ENCODE data around the gene SLX4IP. TPM values are rescaled to one million over a fixed set of nuclear protein-coding genes. Genes with fewer than 3 reads are reported as not detected.

Gene SLX4IP
- polyA plus RNA-seq, 2 donors = 1.2 to 4.4 TPM

DNA sequence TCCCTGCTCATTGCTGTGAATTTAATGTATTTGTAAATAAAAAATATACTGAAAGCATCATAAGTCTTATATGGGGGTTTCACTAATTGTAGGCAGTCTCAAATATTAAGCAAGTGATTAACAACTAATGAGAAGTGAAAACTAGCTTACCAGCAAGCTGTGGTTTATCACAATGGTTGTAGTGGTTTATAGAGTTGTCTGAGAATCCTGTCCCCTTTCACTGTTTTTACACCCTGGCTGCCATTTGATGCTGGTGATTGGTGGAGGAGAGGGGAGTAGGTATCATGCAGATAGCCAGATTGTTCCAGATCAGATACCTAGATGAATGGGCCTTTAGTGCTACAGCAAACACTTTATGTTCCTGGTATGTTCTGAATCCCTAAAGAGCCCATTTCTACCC is 7.1 kb upstream of the SLX4IP start:
- Histone ChIP-seq H3K27me3 (ENCODE audit: control insufficient read depth in 1 of 2, insufficient read depth in 2 of 2, low read length in 2 of 2) (no peaks in the 10 kb centered on the region), H3K4me1 (ENCODE audit: control insufficient read depth in 2 of 2, insufficient read depth in 2 of 2, low read length in 1 of 2) (peaks cover 0 to 3% of the 10 kb centered on the region in 2 donors), H3K4me3 (ENCODE audit: low read depth in 1 of 2, low read length in 2 of 2) (no peak overlapping the region), H3K27ac (ENCODE audit: low read depth in 2 of 2, low read length in 1 of 2) (no peak overlapping the region), H3K9me3 (ENCODE audit: control insufficient read depth in 2 of 2, insufficient read depth in 1 of 2, low read depth in 1 of 2, low read length in 1 of 2) (no peaks in the 10 kb centered on the region), H3K36me3 (ENCODE audit: control insufficient read depth in 2 of 2, insufficient read depth in 2 of 2, low read length in 1 of 2) (no peaks in the 10 kb centered on the region)

DNA sequence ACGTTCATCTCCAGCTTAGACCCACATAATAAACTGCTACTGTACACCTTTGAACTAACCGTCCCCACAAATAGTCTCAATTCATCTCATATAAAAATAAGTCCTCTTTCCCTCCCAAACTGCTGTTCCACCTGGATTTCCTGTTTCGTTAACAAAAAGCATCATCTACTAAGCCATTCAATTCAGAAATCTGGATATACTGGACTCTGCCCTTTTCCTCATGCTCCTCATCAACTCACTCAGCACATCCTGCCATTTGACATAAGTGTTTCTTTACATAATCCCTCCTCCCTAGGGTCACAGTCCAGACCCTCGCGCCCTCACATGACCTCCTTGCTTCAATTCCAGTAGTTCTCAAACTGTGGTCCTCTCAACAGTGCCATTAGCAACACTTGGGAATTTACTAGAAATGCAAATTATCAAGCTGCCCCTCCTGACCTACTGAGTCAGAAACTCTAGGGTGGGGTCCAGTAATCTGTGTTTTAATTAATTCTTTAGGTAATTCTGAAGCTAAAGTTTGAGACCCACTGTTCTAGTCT is 5.6 kb upstream of the SLX4IP start:
- Histone ChIP-seq H3K27me3 (ENCODE audit: control insufficient read depth in 1 of 2, insufficient read depth in 2 of 2, low read length in 2 of 2) (no peaks in the 10 kb centered on the region), H3K27ac (ENCODE audit: low read depth in 2 of 2, low read length in 1 of 2) (no peak overlapping the region), H3K9me3 (ENCODE audit: control insufficient read depth in 2 of 2, insufficient read depth in 1 of 2, low read depth in 1 of 2, low read length in 1 of 2) (no peaks in the 10 kb centered on the region), H3K4me1 (ENCODE audit: control insufficient read depth in 2 of 2, insufficient read depth in 2 of 2, low read length in 1 of 2) (peaks cover 0 to 3% of the 10 kb centered on the region in 2 donors), H3K36me3 (ENCODE audit: control insufficient read depth in 2 of 2, insufficient read depth in 2 of 2, low read length in 1 of 2) (no peaks in the 10 kb centered on the region), H3K4me3 (ENCODE audit: low read depth in 1 of 2, low read length in 2 of 2) (no peak overlapping the region)
- WGBS, 2 donors = 83 to 87% methylated on average over 5 of the region's 5 CpGs

DNA sequence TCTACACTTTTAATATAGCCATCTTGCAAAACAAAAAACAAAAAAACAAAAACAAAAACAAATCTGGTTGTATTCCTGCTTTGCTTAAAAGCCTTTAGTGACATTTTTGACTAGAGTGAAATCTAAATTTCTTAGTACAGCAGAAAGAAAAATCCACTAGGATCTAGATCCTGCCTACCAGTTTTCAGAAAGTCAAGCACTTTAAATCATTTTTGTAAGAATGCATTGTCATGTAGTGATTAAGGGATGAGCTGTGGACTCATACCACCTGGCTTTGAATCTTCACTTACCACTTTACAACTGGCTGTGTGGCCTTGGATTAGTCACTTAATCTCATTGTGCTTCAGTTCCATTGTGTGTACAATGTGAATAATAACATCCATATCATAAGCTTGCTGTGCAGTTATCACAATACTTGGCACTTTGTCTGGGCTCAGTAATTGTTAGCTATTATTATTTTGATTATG is 5.1 kb upstream of the SLX4IP start:
- Histone ChIP-seq H3K9me3 (ENCODE audit: control insufficient read depth in 2 of 2, insufficient read depth in 1 of 2, low read depth in 1 of 2, low read length in 1 of 2) (no peaks in the 10 kb centered on the region), H3K27ac (ENCODE audit: low read depth in 2 of 2, low read length in 1 of 2) (no peak overlapping the region), H3K4me3 (ENCODE audit: low read depth in 1 of 2, low read length in 2 of 2) (no peak overlapping the region), H3K36me3 (ENCODE audit: control insufficient read depth in 2 of 2, insufficient read depth in 2 of 2, low read length in 1 of 2) (no peaks in the 10 kb centered on the region), H3K4me1 (ENCODE audit: control insufficient read depth in 2 of 2, insufficient read depth in 2 of 2, low read length in 1 of 2) (peaks cover 0 to 3% of the 10 kb centered on the region in 2 donors), H3K27me3 (ENCODE audit: control insufficient read depth in 1 of 2, insufficient read depth in 2 of 2, low read length in 2 of 2) (no peaks in the 10 kb centered on the region)

- Histone ChIP-seq H3K36me3 (ENCODE audit: control insufficient read depth in 2 of 2, insufficient read depth in 2 of 2, low read length in 1 of 2) (no peaks in the 10 kb centered on the region), H3K9me3 (ENCODE audit: control insufficient read depth in 2 of 2, insufficient read depth in 1 of 2, low read depth in 1 of 2, low read length in 1 of 2) (no peaks in the 10 kb centered on the region), H3K4me3 (ENCODE audit: low read depth in 1 of 2, low read length in 2 of 2) (no peak overlapping the region), H3K27ac (ENCODE audit: low read depth in 2 of 2, low read length in 1 of 2) (no peak overlapping the region), H3K4me1 (ENCODE audit: control insufficient read depth in 2 of 2, insufficient read depth in 2 of 2, low read length in 1 of 2) (peaks cover 0 to 3% of the 10 kb centered on the region in 2 donors), H3K27me3 (ENCODE audit: control insufficient read depth in 1 of 2, insufficient read depth in 2 of 2, low read length in 2 of 2) (no peaks in the 10 kb centered on the region)
- WGBS, 2 donors = 86 to 87% methylated on average over 5 of the region's 5 CpGs
Measured at GRCh38 chr20:10430704-10431103, 4.4 kb upstream of the SLX4IP start.

DNA sequence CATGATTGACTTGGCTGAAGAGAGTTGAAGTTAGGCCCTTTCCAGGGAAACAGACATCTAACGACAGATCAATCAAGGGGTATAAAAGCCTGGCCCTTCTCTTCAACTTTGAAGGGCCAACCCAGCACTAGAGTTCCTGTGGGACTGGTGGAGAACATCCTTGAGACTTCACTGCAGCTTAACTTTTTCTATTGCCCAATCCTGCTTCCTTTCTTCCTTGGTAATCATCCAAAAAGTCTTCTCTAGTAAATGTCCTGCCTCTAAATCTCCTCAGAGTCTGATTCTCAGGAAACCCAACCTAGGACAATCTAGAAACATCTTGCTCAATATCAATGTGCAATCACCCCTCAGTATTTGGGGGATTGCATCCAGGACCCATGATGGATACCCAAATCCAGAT is 3.0 kb upstream of the SLX4IP start:
- Histone ChIP-seq H3K27ac (ENCODE audit: low read depth in 2 of 2, low read length in 1 of 2) (no peak overlapping the region), H3K27me3 (ENCODE audit: control insufficient read depth in 1 of 2, insufficient read depth in 2 of 2, low read length in 2 of 2) (no peaks in the 10 kb centered on the region), H3K36me3 (ENCODE audit: control insufficient read depth in 2 of 2, insufficient read depth in 2 of 2, low read length in 1 of 2) (no peaks in the 10 kb centered on the region), H3K9me3 (ENCODE audit: control insufficient read depth in 2 of 2, insufficient read depth in 1 of 2, low read depth in 1 of 2, low read length in 1 of 2) (no peaks in the 10 kb centered on the region), H3K4me1 (ENCODE audit: control insufficient read depth in 2 of 2, insufficient read depth in 2 of 2, low read length in 1 of 2) (peaks cover 0 to 3% of the 10 kb centered on the region in 2 donors), H3K4me3 (ENCODE audit: low read depth in 1 of 2, low read length in 2 of 2) (no peak overlapping the region)
- 78 to 93% methylated on average over 1 of the region's 1 CpG for WGBS, 2 donors

DNA sequence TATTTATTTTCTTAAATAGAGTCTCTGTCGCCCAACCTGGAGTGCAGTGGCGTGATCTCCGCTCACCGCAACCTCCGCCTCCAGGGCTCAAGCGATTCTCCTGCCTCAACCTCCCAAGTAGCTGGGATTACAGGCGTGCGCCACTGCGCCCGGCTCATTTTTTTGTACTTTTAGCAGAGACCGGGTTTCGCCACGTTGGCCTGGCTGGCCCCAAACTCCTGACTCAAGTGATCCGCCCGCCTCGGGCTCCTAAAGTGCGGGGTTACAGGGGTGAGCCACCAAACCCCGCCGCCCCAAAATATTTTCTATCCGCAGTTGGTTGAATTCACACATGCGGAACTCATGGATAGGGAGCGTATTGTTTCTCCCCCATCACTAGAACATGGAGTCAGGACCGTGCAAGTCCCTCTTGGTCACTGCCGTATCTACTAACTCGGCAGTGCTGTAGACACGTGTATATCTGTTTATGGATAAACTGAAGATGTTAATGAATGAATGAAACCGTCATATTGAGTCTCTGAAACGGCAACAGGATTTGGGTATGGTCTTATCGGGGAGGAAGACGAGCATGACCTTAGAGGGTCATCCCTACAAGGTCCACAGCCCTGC is 2.0 kb upstream of the SLX4IP start:
- Histone ChIP-seq H3K36me3 (ENCODE audit: control insufficient read depth in 2 of 2, insufficient read depth in 2 of 2, low read length in 1 of 2) (no peaks in the 10 kb centered on the region), H3K4me1 (ENCODE audit: control insufficient read depth in 2 of 2, insufficient read depth in 2 of 2, low read length in 1 of 2) (peaks cover 0 to 3% of the 10 kb centered on the region in 2 donors), H3K9me3 (ENCODE audit: control insufficient read depth in 2 of 2, insufficient read depth in 1 of 2, low read depth in 1 of 2, low read length in 1 of 2) (no peaks in the 10 kb centered on the region), H3K27ac (ENCODE audit: low read depth in 2 of 2, low read length in 1 of 2) (peak overlapping the region; percentile 94 to 97), H3K4me3 (ENCODE audit: low read depth in 1 of 2, low read length in 2 of 2) (peak overlapping the region; percentile 84 to 99), H3K27me3 (ENCODE audit: control insufficient read depth in 1 of 2, insufficient read depth in 2 of 2, low read length in 2 of 2) (no peaks in the 10 kb centered on the region)
- 45 to 46% methylated on average over 30 of the region's 30 CpGs for WGBS, 2 donors

- peaks cover 0 to 3% of the 10 kb centered on the region in 2 donors for H3K4me1 ChIP-seq (ENCODE audit: control insufficient read depth in 2 of 2, insufficient read depth in 2 of 2, low read length in 1 of 2)
Measured at GRCh38 chr20:10433623-10434466, 1.3 kb upstream of the SLX4IP start, which contains the start of gene MKKS. Gene MKKS, minus strand, starts transcription at chr20:10434222. Its CDS starts 20,708 bp downstream, at chr20:10413514.

GRCh38 chr20:10434467-10434831 is 656 bp upstream of the SLX4IP start:
- no peaks in the 10 kb centered on the region for H3K36me3 ChIP-seq (ENCODE audit: control insufficient read depth in 2 of 2, insufficient read depth in 2 of 2, low read length in 1 of 2)

More at GRCh38 chr20:10433623-10434466, 1.3 kb upstream of the SLX4IP start, which contains the start of gene MKKS:
- Histone ChIP-seq H3K27me3 (ENCODE audit: control insufficient read depth in 1 of 2, insufficient read depth in 2 of 2, low read length in 2 of 2) (no peaks in the 10 kb centered on the region), H3K4me3 (ENCODE audit: low read depth in 1 of 2, low read length in 2 of 2) (peak within 1 kb of the TSS; percentile 84 to 99), H3K9me3 (ENCODE audit: control insufficient read depth in 2 of 2, insufficient read depth in 1 of 2, low read depth in 1 of 2, low read length in 1 of 2) (no peaks in the 10 kb centered on the region), H3K36me3 (ENCODE audit: control insufficient read depth in 2 of 2, insufficient read depth in 2 of 2, low read length in 1 of 2) (no peaks in the 10 kb centered on the region), H3K27ac (ENCODE audit: low read depth in 2 of 2, low read length in 1 of 2) (peak within 1 kb of the TSS; percentile 94 to 97)
- WGBS, 2 donors = 0% methylated on average over 73 of the region's 73 CpGs

DNA sequence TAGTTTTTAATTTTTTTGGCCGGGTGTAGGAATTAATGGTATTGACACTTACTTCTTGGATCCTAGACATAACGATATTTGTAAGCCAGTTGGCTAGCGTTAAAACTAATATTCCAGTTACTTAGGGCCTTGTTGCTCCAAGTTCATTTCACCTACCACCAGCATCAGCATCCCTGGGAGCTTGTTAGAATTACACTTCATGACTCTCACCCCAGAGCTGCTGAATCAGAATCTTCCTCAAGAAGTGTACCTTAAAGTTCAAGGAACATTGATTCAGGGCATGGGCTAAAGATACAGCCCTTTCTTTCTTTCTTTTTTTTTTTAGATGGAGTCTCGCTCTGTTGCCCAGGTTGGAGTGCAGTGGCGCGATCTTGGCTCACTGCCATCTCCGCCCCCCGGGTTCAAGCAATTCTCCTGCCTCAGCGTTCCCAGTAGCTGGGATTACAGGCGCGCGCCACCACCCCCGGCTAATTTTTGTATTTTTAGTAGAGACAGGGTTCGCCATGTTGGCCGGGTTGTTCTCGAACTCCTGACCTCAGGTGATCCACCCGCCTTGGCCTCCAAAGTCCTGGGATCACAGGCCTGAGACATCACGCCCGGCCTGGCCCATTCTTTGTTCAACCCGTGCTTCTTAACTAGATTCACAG is 1.1 kb downstream of the SLX4IP start:
- Histone ChIP-seq H3K9me3 (ENCODE audit: control insufficient read depth in 2 of 2, insufficient read depth in 1 of 2, low read depth in 1 of 2, low read length in 1 of 2) (no peaks in the 10 kb centered on the region), H3K27me3 (ENCODE audit: control insufficient read depth in 1 of 2, insufficient read depth in 2 of 2, low read length in 2 of 2) (no peaks in the 10 kb centered on the region), H3K27ac (ENCODE audit: low read depth in 2 of 2, low read length in 1 of 2) (no peak overlapping the region), H3K4me3 (ENCODE audit: low read depth in 1 of 2, low read length in 2 of 2) (peak overlapping the region in 1 of 2 donors; percentile 84), H3K4me1 (ENCODE audit: control insufficient read depth in 2 of 2, insufficient read depth in 2 of 2, low read length in 1 of 2) (peaks cover 0 to 3% of the 10 kb centered on the region in 2 donors), H3K36me3 (ENCODE audit: control insufficient read depth in 2 of 2, insufficient read depth in 2 of 2, low read length in 1 of 2) (no peaks in the 10 kb centered on the region)
- 94 to 96% methylated on average over 20 of the region's 20 CpGs for WGBS, 2 donors

More at GRCh38 chr20:10434467-10434831, 656 bp upstream of the SLX4IP start:
- WGBS, 2 donors = 0% methylated on average over 17 of the region's 17 CpGs
- H3K27ac ChIP-seq (ENCODE audit: low read depth in 2 of 2, low read length in 1 of 2) = peak overlapping the region; percentile 94 to 97
- no peaks in the 10 kb centered on the region for H3K27me3 ChIP-seq (ENCODE audit: control insufficient read depth in 1 of 2, insufficient read depth in 2 of 2, low read length in 2 of 2)
- peak overlapping the region; percentile 84 to 99 for H3K4me3 ChIP-seq (ENCODE audit: low read depth in 1 of 2, low read length in 2 of 2)
- H3K9me3 ChIP-seq (ENCODE audit: control insufficient read depth in 2 of 2, insufficient read depth in 1 of 2, low read depth in 1 of 2, low read length in 1 of 2) = no peaks in the 10 kb centered on the region
- peaks cover 0 to 3% of the 10 kb centered on the region in 2 donors for H3K4me1 ChIP-seq (ENCODE audit: control insufficient read depth in 2 of 2, insufficient read depth in 2 of 2, low read length in 1 of 2)
